NCI-H345 treated with DMSO at 0.1 percent for 48 hours (cell line): ENCODE data around the gene CHGA.

ENCODE experiments used
- DNase-seq: peaks from one replicate; lab custom pipeline; 2025; ENCODE audit not compliant: unreplicated experiment; lab: John Stamatoyannopoulos, UW

The CHGA gene

DNA sequence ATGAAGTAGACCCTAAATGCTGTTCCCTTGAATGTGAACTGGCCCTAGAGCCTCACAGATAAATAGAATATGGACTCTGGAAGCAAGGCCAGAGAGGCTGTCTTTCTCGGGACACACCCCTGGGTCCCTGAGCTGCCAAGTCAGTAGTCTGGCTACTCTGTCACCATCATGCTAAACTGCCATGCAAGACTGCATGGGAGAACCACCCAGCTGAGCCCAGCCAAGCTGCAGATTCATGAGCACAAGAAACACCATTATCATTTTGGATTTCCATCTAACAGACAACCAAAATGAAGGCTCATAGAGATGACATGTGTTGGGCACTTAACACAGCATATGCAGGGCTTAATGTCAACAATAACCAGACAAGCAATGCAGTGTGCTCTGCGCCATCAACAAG is 53.3 kb downstream of the CHGA start:
- no peak for DNase-seq

DNA sequence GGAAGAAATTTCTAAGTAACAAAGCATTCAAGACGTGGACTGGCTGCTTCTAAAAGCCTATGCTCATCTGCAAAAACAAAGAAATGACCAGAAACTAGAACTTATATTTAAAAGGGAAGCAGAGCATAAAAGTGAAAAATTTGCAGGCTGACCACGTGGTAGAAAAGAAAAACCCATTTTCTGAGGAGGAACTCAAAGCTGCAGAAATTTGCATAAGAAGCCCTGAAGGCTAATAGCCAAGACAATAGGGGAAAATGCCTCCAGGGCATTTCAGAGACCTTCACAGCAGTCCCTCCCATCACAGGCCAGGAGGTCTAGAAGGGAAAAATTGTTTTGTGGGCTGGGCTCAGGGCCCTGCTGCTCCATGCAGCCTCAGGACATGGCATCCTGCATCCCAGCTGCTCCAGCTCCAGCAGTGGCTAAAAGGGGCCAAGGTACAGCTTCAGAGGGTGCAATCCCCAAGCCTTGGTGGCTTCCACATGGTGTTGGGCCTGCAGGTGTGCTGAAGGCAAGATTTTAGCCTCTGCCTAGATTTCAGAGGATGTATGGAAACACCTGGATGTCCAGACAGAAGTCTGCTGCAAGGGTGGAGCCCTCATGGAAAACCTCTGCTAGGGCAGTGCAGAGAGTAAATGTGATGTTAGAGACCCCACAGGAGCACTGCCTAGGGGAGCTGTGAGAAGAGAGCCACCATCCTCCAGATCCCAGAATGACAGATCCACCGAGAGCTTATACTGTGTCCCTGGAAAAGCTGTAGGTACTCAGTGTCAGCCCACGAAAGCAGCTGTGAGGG is 55.5 kb downstream of the CHGA start:
- DNase-seq, result no peak

DNA sequence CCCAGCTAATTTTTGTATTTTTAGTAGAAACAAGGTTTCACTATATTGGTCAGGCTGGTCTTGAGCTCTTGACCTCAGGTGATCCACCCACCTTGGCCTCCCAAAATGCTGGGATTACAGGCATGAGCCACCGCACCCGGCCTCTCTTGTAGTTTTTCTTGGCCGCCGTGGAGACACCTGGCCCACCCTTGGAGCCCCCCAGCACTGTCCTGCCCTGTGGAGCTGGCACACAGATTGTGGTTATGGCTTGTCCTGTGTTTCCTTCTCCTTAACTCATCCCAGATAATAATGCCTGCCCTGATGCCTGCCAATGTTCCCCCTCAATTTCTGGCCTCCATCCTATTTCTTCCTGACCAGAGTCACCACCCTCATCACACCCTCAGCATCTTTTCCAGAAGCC is 57.9 kb downstream of the CHGA start:
- DNase-seq, result no peak

DNA sequence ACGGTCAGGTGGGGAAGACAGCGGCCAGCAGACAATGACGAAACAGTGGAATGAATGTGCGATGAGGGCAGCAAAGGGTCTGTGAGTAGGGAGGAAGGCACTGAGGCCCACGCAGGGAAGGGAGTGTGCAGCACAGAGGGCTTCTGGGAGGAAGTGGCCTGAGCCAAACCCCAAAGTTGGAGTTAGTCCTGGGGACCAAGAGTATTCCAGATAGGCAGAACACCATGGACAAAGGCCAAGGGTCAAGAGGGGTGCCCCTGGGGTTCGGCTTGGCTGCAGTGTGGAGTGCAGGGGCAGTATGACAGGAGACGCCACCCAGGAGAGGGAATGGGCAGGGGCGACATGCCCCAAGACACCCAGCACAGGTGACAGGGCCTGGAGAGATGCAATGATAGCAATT is 58.8 kb downstream of the CHGA start:
- no peak for DNase-seq

DNA sequence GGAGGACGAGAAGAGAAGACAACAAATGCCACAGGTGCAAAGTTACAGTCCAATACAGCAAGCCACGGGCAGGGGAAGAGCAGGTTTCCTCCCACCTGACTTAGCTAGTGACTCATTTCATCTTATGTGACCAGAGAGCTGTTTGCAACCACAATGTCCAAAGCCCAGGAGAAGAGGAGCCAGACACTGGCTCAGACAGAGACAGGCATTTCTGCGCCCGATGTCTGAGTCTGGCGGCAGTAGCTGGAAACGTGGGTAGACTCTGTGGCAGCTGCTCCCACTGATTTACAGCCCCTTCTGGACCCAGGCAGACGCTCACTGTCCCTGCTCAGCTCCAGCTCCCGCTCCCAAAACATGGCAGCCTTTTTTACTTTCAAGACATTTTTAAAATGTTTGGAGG is 60.0 kb downstream of the CHGA start:
- DNase-seq, result no peak

DNA sequence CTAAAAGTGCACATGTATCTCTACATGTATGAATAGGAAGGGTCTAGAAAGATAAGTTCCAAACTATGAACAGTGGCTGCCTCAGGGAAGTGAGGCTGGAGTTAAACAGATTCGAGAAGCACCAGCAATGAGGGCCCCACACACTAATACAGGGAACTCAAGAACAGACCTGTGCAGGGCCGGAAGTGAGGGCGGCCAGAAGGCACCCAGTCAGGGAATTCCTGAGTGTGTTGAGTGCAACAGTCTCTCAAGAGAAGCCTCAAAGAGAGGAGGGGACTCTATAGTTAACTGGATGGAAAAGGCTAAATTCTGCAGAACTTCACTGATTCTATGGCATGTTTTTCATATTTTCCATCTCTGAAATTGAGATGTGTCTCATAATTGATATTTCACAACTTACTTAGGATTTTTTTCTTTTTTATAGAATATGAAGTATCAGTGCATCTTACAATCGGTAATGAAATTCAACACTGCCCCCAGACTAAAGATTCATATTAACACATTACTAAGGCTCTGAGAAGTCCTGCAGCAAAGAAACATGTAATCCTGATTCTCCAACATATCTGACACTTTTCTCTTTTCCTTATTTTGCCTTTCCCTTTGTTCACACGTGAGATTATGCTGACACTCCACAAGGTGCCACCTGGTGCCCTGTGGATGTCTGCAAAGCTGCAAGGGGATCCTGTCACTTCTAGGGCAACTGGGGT is 61.3 kb downstream of the CHGA start:
- DNase-seq, result no peak
